Fibroblast of villous mesenchyme (primary cell): ENCODE results near the gene LPO. TPM values are rescaled to one million over a fixed set of nuclear protein-coding genes. Genes with fewer than 3 reads are reported as not detected.

ENCODE experiments used
- DNase-seq: peaks from one replicate; pipeline ENCODE4 v3.0.0-alpha.2; 2010; ENCODE audit warnings: low read depth
- H3K4me3 ChIP-seq: 2 replicates; pipeline ENCODE4 v1.5.1; 2011; ENCODE audit warnings: low read depth, mild to moderate bottlenecking, low read length
- total RNA-seq: library from RNA; depleted of rRNA; stranded (reverse); fragments of >200 nt; gene quantifications from 2 replicates; pipeline ENCODE4 v1.2.3, GENCODE V29; 2012
- TF ChIP-seq, protein P1 (sequence below): IDR thresholded peaks from 2 replicates; pipeline ENCODE4 v1.5.1; 2012; ENCODE audit warnings: low read depth, mild to moderate bottlenecking, low read length; ENCODE audit not compliant: insufficient read depth

The LPO gene
- total RNA-seq, 1 donor, result not detected

DNA sequence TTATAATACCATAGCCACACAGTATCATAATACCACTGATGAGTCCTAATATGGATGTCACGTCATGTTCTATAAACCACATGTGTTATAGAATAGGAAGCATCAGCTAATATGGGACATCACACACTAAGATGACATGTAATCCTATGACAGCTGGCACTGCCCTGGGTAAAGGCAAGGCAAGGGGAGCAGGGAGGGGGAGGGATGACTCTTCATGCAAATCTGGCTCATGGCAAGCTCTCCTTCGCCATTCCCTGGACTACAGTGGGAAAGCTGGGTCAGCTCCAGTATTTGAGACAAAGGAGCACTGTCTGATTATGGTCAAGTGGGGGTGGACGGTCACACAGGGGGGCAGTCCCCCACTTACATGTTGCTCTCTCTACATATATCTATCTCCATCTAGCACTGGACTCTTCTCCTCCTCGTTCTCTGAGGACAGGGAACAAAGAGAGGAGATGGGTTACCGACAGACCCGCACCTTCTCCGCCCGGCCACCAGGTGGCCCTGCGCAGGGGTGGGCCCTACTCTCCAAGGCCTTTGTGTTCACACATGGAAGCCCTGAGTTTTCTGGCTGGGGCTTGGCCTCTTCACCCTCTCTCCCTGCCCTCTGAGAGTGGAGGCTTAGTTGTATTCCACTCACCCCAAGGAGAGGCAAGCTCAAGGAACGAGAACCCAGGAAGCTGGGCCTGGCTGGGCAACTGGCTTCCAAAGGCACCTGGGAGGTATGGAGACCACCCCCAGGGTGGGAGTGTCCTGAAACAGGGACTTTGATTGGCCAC, 65.8 kb downstream of the LPO start:
- no peak overlapping the region for H3K4me3 ChIP-seq
- peak; percentile 23 for DNase-seq
- TF ChIP-seq, protein P1, sequence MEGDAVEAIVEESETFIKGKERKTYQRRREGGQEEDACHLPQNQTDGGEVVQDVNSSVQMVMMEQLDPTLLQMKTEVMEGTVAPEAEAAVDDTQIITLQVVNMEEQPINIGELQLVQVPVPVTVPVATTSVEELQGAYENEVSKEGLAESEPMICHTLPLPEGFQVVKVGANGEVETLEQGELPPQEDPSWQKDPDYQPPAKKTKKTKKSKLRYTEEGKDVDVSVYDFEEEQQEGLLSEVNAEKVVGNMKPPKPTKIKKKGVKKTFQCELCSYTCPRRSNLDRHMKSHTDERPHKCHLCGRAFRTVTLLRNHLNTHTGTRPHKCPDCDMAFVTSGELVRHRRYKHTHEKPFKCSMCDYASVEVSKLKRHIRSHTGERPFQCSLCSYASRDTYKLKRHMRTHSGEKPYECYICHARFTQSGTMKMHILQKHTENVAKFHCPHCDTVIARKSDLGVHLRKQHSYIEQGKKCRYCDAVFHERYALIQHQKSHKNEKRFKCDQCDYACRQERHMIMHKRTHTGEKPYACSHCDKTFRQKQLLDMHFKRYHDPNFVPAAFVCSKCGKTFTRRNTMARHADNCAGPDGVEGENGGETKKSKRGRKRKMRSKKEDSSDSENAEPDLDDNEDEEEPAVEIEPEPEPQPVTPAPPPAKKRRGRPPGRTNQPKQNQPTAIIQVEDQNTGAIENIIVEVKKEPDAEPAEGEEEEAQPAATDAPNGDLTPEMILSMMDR, result peak; percentile 77

GRCh38 chr17:58304750-58305486, 66.5 kb downstream of the LPO start:
- no peak for DNase-seq
- H3K4me3 ChIP-seq, result no peak overlapping the region
- TF ChIP-seq, protein P1, result no peak

GRCh38 chr17:58305626-58306025, 67.2 kb downstream of the LPO start:
- no peak for DNase-seq
- TF ChIP-seq, protein P1, result no peak

DNA sequence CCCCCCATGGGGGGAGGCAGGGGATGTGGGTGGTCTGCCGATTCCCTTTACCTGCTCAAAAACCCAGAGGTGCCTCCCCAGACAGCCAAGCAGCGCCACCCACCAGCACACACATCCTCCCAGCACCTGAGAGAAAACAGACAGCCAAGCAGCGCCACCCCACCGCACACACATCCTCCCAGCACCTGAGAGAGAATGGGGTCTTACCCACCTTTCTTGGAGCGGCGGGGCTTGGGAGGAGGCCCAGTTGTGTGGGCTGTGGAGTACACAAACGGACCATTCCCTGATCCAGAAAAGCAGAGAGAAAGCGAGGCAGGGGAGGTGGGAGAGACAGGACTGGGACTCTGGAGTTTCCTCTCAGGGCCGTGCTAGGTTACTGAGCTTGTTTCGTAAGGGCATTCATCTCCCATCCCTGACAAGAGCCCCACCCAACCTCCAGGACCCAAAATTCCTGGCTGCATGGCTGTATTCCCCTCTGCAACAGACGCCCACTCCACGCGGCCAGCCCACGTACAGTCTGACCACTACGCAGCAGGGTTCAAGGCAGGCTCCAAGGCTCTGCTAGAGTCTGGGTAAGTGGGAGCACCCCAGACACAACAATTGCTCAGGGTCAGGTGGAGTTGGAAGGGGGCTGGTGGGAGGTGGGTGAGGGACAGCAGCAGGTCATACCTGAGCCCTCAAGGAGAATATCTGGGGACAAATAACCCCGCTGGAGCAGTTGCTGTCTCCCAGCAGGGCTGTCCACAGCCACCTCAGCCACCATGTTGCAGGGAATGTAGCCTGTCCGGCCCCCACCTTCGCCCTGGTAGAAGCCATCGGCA, 68.0 kb downstream of the LPO start:
- H3K4me3 ChIP-seq, result no peak overlapping the region
- no peak for DNase-seq
- TF ChIP-seq, protein P1, result no peak

More at GRCh38 chr17:58305626-58306025, 67.2 kb downstream of the LPO start:
- H3K4me3 ChIP-seq, result no peak overlapping the region

DNA sequence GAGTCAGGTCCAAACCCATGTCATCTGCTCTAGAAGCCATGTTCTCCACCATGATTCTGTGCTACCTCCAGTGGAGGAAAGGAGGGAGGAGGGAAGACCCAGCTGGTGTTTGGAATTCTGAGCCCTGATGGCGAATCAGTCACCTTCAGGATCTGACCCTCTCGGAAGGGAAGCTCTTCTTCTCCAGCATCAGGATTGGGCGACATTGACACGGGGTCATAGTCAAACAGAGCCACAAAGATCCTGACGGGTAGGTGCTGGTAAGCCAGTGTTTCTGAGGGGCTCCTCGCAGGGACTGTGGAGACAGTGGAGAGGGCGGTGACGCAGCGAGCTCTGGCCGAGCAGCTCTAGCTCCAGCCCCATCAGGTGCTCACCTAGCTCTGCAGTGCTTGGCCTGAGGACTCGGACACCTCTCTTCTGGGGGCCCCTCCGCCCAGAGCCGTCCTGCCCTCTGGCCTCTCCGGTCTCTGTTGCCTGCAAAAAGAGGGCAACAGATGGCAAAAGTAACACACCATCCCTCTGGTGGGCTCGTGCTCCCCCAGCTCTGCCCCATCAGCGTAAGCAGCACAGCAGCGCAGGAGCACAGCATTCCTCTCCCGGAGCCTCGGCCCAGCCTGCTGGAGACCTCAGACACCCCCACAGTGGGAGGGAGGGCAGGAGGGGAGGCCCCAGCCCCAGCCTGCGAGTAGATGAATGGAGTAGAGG, 69.2 kb downstream of the LPO start:
- no peak for DNase-seq
- TF ChIP-seq, protein P1, result no peak
- no peak overlapping the region for H3K4me3 ChIP-seq

DNA sequence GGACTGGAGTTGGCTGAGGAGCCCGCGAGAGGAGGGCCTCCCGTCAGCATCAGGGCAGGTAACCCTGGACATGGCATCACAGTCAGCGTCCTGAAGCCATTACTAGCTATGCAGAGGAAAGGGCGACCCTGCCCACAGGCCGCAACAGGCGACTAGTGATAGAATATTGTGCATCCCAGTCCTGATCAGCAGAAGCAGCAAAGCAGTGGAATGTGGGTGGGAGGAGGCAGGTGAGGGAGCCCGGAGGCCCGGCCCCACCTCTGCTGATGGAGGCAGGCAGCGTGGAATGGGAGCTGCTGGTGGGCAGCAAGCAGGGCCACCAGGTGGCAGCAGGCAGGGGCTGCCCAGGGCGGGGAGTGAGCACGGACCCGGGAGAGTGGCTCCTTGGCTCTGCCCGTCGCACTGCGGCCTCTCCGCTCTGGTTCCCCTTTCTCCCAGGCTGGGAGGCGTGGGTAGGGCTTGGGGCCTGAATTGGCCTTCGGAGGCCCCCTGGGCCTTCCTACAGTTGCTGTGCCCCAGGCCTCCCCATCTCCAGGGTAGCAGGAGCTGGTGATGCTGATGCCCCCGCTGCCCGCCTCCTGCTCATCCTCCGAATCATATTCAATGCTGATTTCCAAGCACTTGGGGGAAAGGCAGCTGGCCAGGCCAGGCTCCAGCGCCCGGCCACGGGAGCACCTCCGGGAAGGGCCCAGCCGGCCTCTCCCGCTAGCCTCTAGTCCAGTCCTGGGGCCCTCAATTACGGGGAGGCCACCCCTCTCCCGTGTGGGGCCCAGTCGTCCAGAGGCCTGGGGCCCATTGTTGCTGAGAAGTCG, 70.0 kb downstream of the LPO start:
- H3K4me3 ChIP-seq, result no peak overlapping the region
- DNase-seq, result no peak
- TF ChIP-seq, protein P1, result no peak
